HG03442 (cell line): ENCODE results near the gene ATP5F1A.
"Not testable (repeated sequence)": the region's sequence is repeated elsewhere in the genome, so short reads cannot be mapped to it uniquely, and the experiment has no call there.

Experiments used
- ATAC-seq: cut with Tn5 transposase; IDR thresholded peaks from one replicate; pipeline ENCODE4 v1.9.1; 2021; ENCODE audit warnings: mild to moderate bottlenecking, moderate library complexity; ENCODE audit not compliant: unreplicated experiment

Gene ATP5F1A

GRCh38 chr18:46097801-46098615 is at the start of gene ATP5F1A:
TSS of gene ATP5F1A (minus strand) at chr18:46098296. CDS start at chr18:46098231, 65 bp downstream.
- ATAC-seq: peak; percentile 80

- no peak for ATAC-seq
Measured at GRCh38 chr18:46141199-46141598, 43.1 kb upstream of the ATP5F1A start.

- no peak for ATAC-seq
Measured at GRCh38 chr18:46140173-46140572, 42.1 kb upstream of the ATP5F1A start.

- no peak for ATAC-seq
Measured at GRCh38 chr18:46134920-46135675, 37.0 kb upstream of the ATP5F1A start.

GRCh38 chr18:46133534-46133933 is 35.4 kb upstream of the ATP5F1A start:
- ATAC-seq: no peak

- ATAC-seq: not testable (repeated sequence)
Measured at GRCh38 chr18:46130549-46130948, 32.5 kb upstream of the ATP5F1A start.

GRCh38 chr18:46130061-46130460 is 32.0 kb upstream of the ATP5F1A start:
- ATAC-seq: no peak

GRCh38 chr18:46126625-46127024 is 28.5 kb upstream of the ATP5F1A start:
- ATAC-seq: not testable (repeated sequence)

GRCh38 chr18:46113751-46114150 is 15.7 kb upstream of the ATP5F1A start:
- no peak for ATAC-seq

- ATAC-seq: no peak
Measured at GRCh38 chr18:46110406-46110805, 12.3 kb upstream of the ATP5F1A start.

GRCh38 chr18:46109386-46109785 is 11.3 kb upstream of the ATP5F1A start:
- no peak for ATAC-seq

- peak; percentile 91 for ATAC-seq
Measured at GRCh38 chr18:46104128-46104911, 6.2 kb upstream of the ATP5F1A start, which contains the start of gene HAUS1. TSS of gene HAUS1 (plus strand) at chr18:46104385. CDS start at chr18:46104412, 27 bp downstream.

GRCh38 chr18:46099463-46099862 is 1.4 kb upstream of the ATP5F1A start:
- no peak for ATAC-seq

- ATAC-seq: no peak
Measured at GRCh38 chr18:46098616-46098933, 479 bp upstream of the ATP5F1A start.

GRCh38 chr18:46097431-46097800 is 680 bp downstream of the ATP5F1A start:
- ATAC-seq: no peak

- ATAC-seq: no peak
Measured at GRCh38 chr18:46096651-46097300, 1.3 kb downstream of the ATP5F1A start.

GRCh38 chr18:46095532-46095931 is 2.6 kb downstream of the ATP5F1A start:
- no peak for ATAC-seq

GRCh38 chr18:46088501-46088900 is 9.6 kb downstream of the ATP5F1A start:
- ATAC-seq: not testable (repeated sequence)

GRCh38 chr18:46084431-46084830 is 13.7 kb downstream of the ATP5F1A start:
- no peak for ATAC-seq

GRCh38 chr18:46080156-46080555 is 17.9 kb downstream of the ATP5F1A start:
- no peak for ATAC-seq

GRCh38 chr18:46079336-46079735 is 18.8 kb downstream of the ATP5F1A start:
- ATAC-seq: no peak
